SK-N-SH treated with all-trans-retinoic acid at 6 μM for 48 hours (cell line): ENCODE results near the gene ATP9A.

Source experiments
- ARNTL ChIP-seq: fragments of 450-650 bp; formaldehyde crosslinking; IDR thresholded peaks from 2 replicates; pipeline ENCODE4 v1.5.0; 2020; ENCODE audit warnings: low read depth, mild to moderate bottlenecking, moderate library complexity, borderline replicate concordance
- BACH2 ChIP-seq: fragments of 250-450 bp; sonication (Bioruptor Pico); IDR thresholded peaks from 2 replicates; pipeline ENCODE4 v1.9.0; 2021; ENCODE audit warnings: mild to moderate bottlenecking, borderline replicate concordance
- PATZ1 ChIP-seq: fragments of 250-450 bp; sonication (Bioruptor Pico); IDR thresholded peaks from 2 replicates; pipeline ENCODE4 v1.8.0; 2020; ENCODE audit warnings: mild to moderate bottlenecking, moderate library complexity, borderline replicate concordance
- RARB ChIP-seq: fragments of 250-450 bp; sonication (Bioruptor Pico); IDR thresholded peaks from 2 replicates; pipeline ENCODE4 v1.8.0; 2021; ENCODE audit warnings: mild to moderate bottlenecking, moderate library complexity
- SNAI2 ChIP-seq: fragments of 250-450 bp; sonication (Bioruptor Pico); IDR thresholded peaks from 2 replicates; pipeline ENCODE4 v1.5.0; 2020; ENCODE audit warnings: mild to moderate bottlenecking, moderate library complexity

GRCh38 chr20:51633430-51633829 lies 134.8 kb downstream of the ATP9A start:
- TF ChIP-seq RARB (CRISPR knock-in tag) = no peak
- TF ChIP-seq SNAI2 = no peak
- TF ChIP-seq ARNTL (CRISPR knock-in tag) = no peak
- no peak for TF ChIP-seq PATZ1 (CRISPR knock-in tag)
- no peak for TF ChIP-seq BACH2 (CRISPR knock-in tag)
